HG03196 (cell line): ENCODE measurements around the gene IRF1.
"Not testable (repeated sequence)": the region's sequence is repeated elsewhere in the genome, so short reads cannot be mapped to it uniquely, and the experiment has no call there.

Experiments
- ATAC-seq: cut with Tn5 transposase; IDR thresholded peaks from one replicate; pipeline ENCODE4 v1.9.1; 2021; ENCODE audit not compliant: unreplicated experiment

The IRF1 gene, protein sequence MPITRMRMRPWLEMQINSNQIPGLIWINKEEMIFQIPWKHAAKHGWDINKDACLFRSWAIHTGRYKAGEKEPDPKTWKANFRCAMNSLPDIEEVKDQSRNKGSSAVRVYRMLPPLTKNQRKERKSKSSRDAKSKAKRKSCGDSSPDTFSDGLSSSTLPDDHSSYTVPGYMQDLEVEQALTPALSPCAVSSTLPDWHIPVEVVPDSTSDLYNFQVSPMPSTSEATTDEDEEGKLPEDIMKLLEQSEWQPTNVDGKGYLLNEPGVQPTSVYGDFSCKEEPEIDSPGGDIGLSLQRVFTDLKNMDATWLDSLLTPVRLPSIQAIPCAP

DNA sequence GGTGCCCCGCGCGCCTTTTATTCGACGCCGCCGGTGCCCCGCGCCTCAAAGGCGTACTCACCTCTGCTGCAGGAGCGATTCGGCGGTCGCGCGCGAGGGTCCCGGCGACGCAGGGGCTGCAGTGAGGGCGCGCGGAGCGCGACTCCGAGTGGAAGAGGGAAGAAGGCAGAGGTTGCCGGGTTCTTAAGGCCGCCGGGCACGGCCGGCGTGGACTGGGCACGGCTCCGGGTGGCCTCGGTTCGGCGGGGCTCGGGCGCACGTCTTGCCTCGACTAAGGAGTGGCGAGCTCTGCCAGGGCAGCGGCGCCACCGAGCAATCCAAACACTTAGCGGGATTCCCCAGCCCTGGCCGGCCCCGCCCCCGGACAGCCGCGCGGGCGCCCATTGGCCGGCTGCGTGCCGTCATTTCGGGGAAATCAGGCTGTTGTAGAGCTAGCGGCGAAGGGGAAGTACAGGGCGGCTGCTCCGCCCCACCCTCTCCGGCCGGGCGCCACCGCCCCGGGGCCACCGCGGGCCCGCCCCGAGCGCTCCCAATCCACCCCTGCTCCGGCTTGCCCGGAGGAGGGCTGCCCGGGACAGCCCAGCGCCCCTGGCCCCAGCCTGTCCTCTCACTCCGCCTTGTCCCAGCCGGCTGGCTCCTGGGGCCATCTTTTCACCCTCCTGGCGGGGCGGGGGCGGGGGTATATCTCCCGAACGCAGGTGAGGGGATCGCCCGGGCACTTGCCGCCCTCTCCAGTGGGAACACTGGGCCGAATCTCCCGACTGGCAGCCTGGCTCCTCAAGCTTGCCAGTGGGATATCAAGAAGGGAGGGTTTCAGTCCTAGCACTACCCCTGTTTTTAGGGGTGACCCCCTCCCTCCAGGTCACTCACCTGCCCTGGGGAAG lies at the start of gene IRF1:
Gene IRF1 (minus strand): TSS at position 290 of the 884 bp plus-strand sequence. CDS start 1,295 bp downstream, outside the sequence.
- peak; percentile 77 for ATAC-seq

DNA sequence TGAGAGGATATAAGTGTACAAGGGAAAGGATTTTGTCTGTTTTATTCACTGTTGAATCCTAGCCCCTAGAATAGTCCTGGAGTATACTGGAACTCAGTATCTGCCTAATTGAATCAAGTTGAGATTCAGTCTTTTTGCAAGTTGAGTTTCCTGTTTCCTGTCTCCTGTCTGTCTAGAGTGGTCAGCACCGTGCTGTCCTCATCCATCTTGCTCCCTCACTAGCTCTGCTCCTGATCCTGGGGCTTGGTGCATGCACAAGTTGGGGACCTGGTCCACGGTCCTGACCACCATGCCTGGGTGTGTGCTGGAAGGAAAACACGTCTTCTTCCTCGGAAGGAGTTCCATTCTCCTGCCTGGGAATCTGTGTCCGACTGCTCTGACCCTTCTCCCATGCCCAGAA lies 49.6 kb upstream of the IRF1 start:
- no peak for ATAC-seq

DNA sequence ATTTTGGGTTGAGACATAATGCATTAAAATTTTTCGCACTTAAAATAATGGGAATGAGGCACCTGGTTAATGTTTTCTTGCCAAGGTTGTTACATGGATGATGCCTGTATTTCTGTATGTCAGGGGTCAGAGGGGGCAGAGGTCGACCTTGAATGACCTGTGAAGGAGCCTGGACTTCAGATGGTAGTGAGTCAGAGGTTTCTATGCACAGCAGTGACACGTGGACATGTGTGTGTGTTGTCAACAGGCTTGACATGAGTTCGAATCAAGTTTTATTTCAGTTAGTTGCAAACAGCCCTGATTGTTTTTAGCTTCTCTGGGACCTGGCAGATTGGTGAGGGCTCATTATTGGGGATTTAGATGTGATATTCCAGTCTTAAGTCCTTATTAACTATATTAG lies 49.1 kb upstream of the IRF1 start:
- no peak for ATAC-seq

DNA sequence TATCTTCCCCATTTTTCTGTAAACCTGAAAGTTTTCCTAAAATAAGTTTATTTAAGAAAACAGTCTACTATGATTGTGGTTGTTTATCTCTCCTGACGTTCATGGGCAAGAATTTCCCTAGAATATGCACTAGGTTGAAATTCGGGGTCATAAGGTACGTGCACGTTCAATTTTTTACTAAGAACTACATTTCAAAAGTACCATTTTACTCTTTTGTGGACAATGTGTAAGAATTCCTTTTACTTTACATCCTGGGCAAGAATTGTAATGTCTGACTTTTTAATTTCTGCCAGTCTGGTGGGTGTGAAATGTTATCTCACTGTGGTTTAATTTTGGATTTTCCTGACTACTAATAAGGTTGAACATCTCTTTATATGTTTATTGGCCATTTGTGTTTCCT lies 40.4 kb upstream of the IRF1 start:
- ATAC-seq = no peak

DNA sequence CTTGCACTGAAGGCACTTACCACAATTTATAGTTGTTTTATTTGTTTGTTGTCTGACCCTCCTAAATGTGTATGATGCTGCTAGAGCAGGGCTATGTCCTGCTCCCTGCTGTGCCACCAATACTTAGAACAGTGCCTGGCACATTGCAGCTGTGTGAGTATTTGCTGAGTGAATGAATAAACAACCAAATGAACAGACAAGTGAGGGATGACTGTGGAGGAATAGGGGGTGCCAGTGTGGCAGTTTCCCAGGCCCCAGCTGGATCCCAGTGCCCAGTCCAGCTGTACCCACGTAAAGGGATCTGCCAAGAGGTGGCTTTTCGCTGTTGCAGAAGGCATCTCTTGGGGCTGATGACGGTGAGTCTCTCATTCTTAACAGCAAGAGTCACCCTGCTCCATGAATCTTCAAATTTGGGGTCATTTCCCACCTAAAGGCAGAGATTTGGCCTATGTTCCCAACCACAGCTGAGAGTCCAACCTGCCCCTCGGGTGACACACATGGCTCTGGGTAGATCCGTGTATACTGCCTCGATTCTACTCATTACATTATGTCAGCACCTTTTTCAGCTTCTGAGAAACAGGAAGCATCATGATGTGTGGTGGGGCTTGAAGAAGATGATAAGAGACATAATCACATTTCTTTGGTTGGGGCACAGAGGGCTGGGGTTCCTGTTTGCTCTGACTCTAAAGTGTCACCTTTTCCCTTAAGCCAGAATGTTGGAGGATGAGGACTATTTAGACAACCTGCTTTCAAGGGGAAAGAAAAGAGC lies 38.5 kb upstream of the IRF1 start:
- ATAC-seq = no peak

DNA sequence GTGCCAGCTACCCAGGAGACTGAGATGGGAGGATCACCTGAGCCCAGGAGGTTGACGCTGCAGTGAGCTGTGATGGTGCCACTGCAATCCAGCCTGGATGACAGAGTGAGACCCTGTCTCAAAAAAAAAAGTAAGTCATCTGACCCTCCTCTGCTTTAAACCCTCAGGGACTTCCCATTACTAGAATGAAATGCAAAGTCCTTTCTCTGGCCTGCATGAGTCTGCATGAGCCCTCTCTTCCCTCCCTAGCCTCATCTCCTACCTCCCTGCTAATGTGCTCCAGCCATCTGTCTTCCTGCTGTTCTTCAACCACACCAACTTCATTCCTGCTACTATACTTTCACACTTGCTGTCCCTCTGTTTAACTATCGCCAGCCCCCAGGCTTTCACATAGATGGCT lies 37.4 kb upstream of the IRF1 start:
- ATAC-seq = no peak

DNA sequence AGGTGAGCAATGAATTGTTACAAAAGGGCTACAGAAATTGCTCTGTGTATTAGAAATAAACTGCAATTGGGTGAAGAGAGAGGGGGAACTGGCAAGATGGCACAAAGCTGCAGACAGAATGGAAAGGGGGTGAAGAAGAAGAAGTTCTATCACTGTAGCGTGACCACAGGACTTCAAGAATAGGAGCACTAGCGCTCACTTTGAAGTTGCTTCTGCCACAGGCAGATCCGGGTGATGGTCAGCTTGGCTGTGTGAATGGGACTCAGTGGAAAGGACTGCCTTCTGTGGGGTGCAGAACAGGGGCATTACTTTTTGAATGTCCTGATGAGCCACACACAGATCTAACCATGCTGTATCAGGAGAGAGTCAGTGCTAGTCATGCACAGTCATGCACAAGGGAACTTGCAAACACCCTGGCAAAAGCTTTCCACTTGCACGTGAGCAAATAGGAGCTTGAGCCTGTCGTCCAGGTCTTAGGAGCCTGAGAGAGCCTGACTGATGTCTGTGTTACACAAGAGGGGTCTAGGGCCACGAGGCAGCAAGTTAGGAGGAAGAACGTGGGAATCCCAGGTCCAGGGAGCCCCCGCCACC lies 36.5 kb upstream of the IRF1 start:
- ATAC-seq = no peak

DNA sequence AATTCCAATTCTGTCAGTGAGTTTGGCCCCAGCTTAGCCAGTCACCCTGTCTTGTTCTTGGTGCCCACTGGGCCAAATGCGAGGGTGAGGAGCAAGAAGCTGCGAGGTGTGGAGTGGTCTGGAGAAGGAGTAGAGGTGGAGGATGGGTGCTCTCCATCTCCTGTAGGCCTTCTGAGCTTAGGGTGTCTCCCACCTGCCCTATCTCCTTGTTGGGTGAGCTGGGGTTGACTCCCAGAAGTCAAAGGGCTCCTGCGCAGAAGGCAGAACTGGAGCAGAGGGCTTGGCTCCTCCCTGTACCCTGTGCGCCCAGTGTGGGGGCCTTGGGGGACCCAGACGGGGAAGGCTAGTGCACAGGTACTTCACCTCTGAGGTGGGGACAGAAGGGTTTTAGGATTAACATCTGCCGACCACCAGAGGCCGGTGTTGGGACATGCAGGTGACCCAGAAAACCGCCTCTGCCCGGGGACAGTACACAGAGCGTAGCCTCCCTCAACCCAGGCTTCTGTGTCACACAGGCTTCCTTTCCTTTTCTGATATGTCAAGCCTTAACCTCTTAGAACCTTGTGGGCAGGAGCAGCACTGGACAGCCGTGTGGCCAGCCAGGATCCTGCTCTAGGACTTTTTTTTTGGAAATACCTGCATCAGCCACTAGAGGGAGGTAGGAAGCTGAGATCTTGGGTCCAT lies 35.9 kb upstream of the IRF1 start:
- no peak for ATAC-seq

DNA sequence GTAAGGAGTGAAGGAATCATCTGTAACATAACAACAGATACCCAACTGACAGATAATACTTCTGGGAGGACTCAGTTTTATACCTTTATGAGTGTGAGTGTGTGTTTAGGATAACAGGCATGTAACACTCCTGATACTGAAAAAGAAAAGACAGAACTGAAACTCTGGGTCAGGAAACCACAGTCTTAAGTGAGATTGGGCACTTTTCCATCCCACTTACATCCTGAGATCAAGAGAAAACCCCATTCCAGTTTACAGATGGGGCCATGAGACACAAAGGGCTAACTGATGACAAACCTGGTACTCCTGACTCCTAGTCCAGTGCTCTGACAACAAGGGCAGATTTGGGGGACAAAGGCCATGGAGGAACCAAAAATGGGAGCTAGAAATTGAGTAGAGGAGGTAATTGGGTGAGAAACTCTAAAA lies 34.7 kb upstream of the IRF1 start:
- ATAC-seq = peak; percentile 81

DNA sequence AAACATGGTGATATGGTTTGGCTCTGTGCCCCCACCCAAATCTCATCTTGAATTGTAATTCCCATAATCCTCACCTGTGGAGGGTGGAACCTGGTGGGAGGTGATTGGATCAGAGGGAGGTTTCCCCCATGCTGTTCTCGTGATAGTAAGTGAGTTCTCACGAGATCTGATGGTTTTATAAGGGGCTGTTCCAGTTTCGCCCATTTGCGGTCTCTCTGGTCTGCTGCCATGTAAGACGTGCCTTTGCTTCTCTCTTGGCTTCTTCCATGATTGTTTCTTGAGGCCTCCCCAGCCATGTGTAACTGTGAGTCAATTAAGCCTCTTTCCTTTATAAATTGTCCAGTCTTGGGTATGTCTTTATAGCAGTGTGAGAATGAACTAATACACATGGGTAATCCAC lies 34.3 kb upstream of the IRF1 start:
- not testable (repeated sequence) for ATAC-seq

DNA sequence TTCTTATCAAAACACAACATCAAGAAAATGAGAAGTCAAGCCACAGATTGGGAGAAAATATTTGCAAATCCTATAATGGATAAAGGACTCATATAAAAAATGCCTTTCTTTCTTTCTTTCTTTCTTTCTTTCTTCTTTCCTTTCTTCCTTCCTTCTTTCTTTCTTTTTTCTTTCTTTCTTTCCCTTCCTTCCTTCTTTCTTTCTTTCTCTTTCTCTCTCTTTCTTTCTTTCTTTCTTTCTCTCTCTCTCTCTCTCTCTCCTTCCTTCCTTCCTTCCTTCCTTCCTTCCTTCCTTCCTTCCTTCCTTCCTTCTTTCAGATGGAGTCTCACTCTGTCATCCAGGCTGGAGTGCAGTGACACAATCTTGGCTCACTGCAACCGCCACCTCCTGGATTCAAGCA lies 31.5 kb upstream of the IRF1 start:
- not testable (repeated sequence) for ATAC-seq

DNA sequence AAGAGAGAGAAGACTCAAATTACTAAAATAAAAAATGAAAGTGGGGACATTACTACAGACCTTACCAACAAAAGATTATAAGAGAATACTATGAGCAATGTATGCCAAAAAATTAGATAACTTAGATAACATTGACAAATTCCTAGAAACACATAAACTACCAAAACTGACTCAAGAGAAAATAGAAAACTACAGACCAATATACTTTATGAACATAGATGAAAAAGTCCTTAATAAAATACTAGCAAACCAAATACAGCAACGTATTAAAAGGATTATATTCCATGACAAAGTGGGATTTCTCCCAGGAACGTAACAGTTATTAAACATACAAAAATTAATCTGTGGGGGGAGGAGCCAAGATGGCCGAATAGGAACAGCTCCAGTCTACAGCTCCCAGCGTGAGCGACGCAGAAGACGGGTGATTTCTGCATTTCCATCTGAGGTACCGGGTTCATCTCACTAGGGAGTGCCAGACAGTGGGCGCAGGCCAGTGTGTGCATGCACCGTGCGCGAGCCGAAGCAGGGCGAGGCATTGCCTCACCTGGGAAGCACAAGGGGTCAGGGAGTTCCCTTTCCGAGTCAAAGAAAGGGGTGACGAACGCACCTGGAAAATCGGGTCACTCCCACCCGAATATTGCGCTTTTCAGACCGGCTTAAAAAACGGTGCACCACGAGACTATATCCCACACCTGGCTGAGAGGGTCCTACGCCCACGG lies 23.2 kb upstream of the IRF1 start:
- not testable (repeated sequence) for ATAC-seq

DNA sequence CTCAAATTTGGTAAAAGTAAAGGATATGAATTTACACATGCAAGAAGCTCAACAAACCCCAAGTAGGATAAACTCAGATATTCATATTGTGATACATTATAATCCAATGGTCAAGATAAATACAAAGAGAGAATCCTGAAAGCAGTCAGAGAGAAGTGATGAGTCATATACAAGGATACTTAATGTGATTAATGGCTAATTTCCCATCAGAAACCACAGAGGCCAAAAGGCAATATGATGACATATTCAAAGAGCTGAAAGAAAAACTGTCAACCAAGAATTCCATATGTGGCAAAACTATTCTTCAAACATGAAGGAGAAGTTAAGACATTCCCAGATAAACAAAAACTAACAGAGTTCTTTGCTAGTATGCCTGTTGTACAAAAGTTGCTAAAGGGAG lies 19.5 kb upstream of the IRF1 start:
- ATAC-seq = no peak

DNA sequence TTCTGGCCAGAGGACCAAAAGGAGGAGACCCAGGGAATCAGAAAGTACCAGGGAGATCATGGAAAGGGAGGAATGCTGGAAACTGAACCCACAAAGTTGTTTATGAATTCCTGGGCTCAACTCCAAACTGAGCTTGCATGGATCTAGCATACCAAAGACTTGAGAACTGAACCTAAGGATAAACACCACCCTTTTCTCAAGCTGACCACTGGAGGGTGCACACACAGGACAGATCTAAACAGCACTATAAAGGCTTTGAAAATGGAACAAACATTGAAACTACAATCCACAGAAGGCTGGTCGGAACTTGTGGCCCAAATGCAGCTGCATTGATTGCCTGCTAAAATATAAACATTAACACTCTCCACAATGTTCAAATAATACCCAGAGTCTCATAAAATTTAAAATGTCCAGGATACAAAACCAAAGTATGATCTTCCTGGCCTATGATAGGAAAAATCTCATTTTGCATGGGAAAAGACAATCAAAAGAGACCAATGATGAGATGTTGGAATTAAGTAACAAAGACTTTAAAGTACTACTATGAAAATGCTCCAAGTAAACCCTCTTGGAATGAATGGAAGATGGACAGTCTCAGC lies 15.6 kb upstream of the IRF1 start:
- no peak for ATAC-seq

DNA sequence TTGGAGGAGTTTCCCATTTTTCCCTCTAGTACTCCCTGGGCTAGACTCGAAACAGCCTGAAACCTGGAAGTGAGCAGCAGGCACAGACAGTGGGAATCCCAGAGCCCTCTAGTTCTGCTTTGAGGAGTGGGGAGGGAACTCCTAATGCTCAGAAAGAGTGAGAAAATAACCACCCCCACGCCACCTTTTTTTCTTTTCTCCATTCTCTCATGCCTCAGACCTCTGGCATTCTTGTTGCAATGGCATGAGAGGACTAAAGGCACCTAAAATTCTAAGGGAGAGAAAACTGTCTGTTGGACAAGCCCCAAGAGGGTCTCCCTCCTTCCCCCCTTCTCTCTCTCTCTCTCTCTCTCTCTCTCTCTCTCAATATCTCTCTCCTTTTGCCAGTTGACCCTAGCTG lies 15.1 kb upstream of the IRF1 start:
- ATAC-seq = no peak

DNA sequence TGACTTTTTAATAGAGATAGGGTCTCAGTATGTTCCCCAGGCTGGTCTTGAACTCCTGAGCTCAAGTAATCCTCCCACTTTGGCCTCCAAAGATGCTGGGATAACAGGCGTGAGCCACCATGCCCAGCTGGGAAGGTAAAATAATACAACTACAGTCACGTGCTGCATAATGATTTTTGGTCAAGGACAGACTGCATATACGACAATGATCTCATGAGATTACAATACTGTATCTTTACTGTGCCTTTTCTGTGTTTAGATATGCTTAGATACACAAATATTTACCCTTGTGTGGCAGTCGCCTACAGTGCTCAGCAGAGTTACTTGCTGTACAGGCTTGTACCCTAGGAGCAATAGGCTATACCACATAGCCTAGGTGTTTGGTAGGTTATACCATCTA lies 14.2 kb upstream of the IRF1 start:
- no peak for ATAC-seq

DNA sequence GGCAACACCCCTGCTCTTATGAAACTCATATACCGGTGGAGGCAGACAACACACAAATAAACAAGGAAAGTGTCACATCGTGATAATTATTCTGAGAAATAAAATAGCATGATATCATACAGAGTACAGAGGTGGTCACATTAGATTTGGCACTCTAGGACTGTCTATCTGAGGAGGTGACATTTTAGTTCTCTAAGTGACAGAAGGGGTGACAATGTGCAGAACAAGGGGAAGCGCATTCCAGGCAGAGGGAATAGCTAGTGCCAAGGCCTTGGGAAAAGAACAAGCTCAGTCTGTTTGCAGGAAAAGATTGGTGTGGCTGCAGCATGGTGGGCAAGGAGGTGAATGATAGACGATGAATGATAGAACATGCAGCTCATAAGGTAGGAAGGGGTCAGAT lies 12.7 kb upstream of the IRF1 start:
- no peak for ATAC-seq

DNA sequence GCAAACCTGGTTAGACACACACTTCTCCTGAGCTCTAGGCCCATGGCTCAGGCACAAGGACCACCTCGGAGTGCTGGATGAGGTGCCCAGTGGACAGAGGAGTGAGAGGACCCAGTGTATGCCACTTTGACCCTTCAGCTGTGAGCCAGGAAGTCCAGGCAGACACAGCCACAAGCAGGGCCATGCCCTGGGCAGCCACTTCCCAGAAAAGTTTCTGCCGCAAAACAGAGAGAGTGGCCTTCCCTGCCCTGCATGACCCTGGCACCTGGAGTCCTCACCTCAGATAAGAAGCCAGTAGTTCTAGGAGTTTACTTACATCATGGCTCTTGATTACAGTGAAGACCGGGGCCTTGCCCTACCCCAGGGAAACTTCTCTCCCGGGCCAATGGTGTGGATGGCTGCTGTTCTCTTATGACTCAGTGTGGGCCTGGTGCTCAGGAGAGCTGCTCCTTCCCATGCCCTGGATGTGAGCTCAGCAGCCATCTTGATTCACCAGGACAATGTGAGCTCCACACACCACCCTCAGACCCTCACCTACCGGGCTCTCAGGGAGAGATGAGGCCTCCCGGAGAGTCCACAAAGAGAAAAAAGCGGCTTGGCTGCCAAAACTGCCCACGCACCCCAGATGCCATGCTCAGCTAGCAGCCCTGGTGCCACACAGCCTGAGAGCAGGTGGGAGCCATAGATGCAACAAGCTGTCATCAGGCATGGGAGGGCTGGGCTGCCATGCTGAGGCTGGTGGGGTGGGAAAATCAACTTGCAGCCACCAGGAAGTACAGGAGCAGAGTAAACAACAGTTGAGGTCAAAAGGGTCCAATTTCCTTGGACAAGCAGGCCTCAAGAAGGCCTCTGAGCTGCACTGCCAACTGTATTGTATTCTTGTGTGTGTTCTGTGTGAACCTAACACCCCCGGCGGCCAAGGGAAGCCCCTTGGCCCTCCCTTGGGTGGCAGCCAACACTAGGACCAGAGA lies 11.7 kb upstream of the IRF1 start:
- ATAC-seq = no peak

DNA sequence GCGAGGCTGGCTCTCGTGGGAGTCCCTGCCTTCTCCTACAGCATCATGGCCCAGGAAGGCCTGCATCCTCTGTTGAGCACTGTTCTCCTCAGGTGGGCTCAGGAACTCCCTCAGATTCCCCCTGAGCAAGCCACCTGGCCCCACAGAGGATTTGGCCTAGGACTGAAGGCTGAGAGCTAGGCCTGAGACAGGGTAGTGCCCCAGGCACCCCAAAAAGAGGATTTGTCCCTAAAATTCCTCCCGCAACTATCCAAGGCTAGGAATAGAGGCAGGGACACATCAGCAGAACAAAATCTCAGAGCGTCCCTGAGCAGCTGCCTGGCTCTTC lies 11.0 kb upstream of the IRF1 start:
- ATAC-seq = no peak
